ENCODE measurements around the gene DDX56. TPM values are rescaled to one million over a fixed set of nuclear protein-coding genes. Genes with fewer than 3 reads are reported as not detected.

DDX56 gene
- total and polyA plus RNA-seq, 9 of the 15 experiments (the other 6 are each of a cell fraction or from before 2014, with no cell fraction given), result 33.0 to 145 (median 102) TPM

GRCh38 chr7:44621034-44621749, 47.5 kb upstream of the DDX56 start:
- CTCF ChIA-PET (ENCODE audit: low intra/inter-chr PET ratio), result no interaction called here
- H3K4me1 ChIP-seq (replicated peaks in 1 of 2; ENCODE audit: control insufficient read depth in 2 of 2, insufficient read depth in 2 of 2, low read length in 2 of 2), result peaks cover 0 to 22% of the 10 kb centered on the region in 2 experiments; a peak in 3 of 5 replicates
- H3K9ac ChIP-seq (ENCODE audit: insufficient read depth in 1 of 2, low read depth in 2 of 2, low read length in 2 of 2), result no peak overlapping the region
- FAIRE-seq (no peak), DNase-seq (ENCODE audit: extremely low read depth in 1 of 4, low spot score in 3 of 4) (no peak), ATAC-seq (no peak)
- peaks cover 88% of the 10 kb centered on the region for H3K79me2 ChIP-seq (ENCODE audit: control insufficient read depth, insufficient read depth, low read length)
- no peak for TF ChIP-seq TAF9B (IDR thresholded peaks at IDR 0.05; ENCODE audit: partially characterized antibody)
- TF ChIP-seq PURB (CRISPR knock-in tag; IDR thresholded peaks at IDR 0.05; ENCODE audit: low read depth), result no peak
- TF ChIP-seq CEBPG (CRISPR knock-in tag; IDR thresholded peaks at IDR 0.05), result no peak
- TF ChIP-seq CEBPG (tag; conservative IDR thresholded peaks at IDR 0.05 in 1 of 2, IDR thresholded peaks at IDR 0.05 in 1 of 2), result no peak
- no peak for TF ChIP-seq CSDE1 (IDR thresholded peaks at IDR 0.05)
- TF ChIP-seq KLF1 (tag; IDR thresholded peaks at IDR 0.05), result no peak
- TF ChIP-seq POLR3G (IDR thresholded peaks at IDR 0.05; ENCODE audit: extremely low read depth, insufficient read length, insufficient replicate concordance), result no peak
- no peaks in the 10 kb centered on the region for H3K27me3 ChIP-seq (ENCODE audit: control insufficient read depth in 2 of 2, insufficient read depth in 2 of 2, low read length in 2 of 2)
- no peak overlapping the region for H3K4me2 ChIP-seq (ENCODE audit: insufficient read depth, low read length)
- no peak overlapping the region for H3K4me3 ChIP-seq
- POLR2A ChIA-PET, result interaction anchor here (0.7 to 1.5 kb wide), 4 partner anchors 8 to 14 kb away, joined by 3 to 4 read pairs (median 3); no protein-coding TSS in a partner anchor
- intact Hi-C loops (cut with micrococcal nuclease), result no loop called here
- BruUV-seq (replicated peaks), result no TSS peak
- H3K9me1 ChIP-seq (ENCODE audit: control insufficient read depth, insufficient read depth, low read length), result no peaks in the 10 kb centered on the region
- 76% methylated on average over 11 of the region's 11 CpGs for WGBS (ENCODE audit: insufficient coverage, low coverage, missing lambda C conversion rate)
- H4K20me1 ChIP-seq (replicated peaks; ENCODE audit: control insufficient read depth, insufficient read depth, low read length), result peaks cover 7% of the 10 kb centered on the region
- H2AFZ ChIP-seq (ENCODE audit: low read depth, low read length), result no peak overlapping the region
- H3K9me3 ChIP-seq (replicated peaks; ENCODE audit: control insufficient read depth, insufficient read depth, low read depth, low read length), result no peaks in the 10 kb centered on the region
- H3K27ac ChIP-seq (ENCODE audit: extremely low read depth, low read depth, low read length), result no peak overlapping the region
- peaks cover 41% of the 10 kb centered on the region for H3K36me3 ChIP-seq (ENCODE audit: control insufficient read depth, insufficient read depth, low read length)
- in situ Hi-C loops (cut with MboI), result no loop called here
